WI38 (cell line): ENCODE measurements around the gene SKOR1.

ENCODE experiments used
- H3K4me3 ChIP-seq: 2 replicates; pipeline ENCODE4 v1.5.1; 2011; ENCODE audit warnings: low read depth, mild to moderate bottlenecking, control low read depth, low read length
- CTCF ChIP-seq: IDR thresholded peaks from 2 replicates; pipeline ENCODE4 v1.5.1; 2012; ENCODE audit warnings: low read depth, mild to moderate bottlenecking, control low read depth, low read length

Gene SKOR1

DNA sequence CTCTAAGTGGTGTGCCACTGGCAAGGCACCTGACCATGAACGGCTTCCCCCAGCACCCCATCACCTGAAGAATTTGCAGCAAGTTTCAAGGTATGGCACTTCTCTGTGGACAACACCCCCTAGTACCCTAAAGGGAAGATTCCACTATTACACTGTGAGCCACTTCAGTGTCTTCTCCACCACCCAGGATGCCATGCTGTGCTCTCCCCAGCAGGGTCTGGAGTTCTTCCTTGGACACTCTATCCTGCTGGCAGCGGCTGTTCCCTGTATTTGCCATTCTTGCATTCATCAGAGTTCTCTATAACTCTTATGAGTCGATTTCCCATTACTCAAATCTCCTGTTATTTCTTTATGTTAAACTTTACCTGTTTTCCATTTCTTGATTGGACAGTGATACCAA lies 48.5 kb downstream of the SKOR1 start:
- no peak overlapping the region for H3K4me3 ChIP-seq
- TF ChIP-seq CTCF: no peak

GRCh38 chr15:67878712-67879206 lies 53.5 kb downstream of the SKOR1 start:
- no peak overlapping the region for H3K4me3 ChIP-seq
- no peak for TF ChIP-seq CTCF

- no peak overlapping the region for H3K4me3 ChIP-seq
- TF ChIP-seq CTCF: no peak
These were observed 54.3 kb downstream of the SKOR1 start for GRCh38 chr15:67879440-67880129.

- no peak overlapping the region for H3K4me3 ChIP-seq
- no peak for TF ChIP-seq CTCF
These were observed 55.4 kb downstream of the SKOR1 start for GRCh38 chr15:67880651-67881182.

GRCh38 chr15:67882487-67883233 lies 57.4 kb downstream of the SKOR1 start:
- H3K4me3 ChIP-seq: no peak overlapping the region
- no peak for TF ChIP-seq CTCF

DNA sequence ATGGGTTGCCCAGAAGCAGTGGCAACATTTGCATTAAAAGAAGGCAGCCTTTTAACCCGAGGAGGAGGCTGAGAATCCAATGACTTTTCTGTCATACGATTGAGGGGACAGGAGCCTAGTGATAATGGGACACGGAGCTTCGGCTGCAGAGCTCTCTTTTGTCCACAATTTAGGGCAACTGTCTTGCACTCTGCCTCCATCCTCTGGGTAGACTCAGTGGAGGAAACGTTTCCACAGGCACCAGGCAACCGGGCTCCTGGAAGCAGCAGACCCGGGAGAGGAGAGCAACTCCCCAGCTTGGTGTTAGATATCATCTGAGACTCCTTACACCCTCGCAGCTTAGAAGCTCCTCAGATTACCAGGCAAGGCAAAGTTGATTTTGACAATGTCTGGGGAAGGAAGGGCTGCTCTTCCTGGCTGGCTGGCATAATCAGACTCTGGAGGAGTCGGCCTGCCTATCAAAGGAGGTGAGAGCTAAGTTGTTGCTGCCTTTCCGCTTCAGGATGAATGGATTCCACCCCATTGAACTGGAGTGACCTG lies 58.0 kb downstream of the SKOR1 start:
- TF ChIP-seq CTCF: no peak
- H3K4me3 ChIP-seq: no peak overlapping the region

DNA sequence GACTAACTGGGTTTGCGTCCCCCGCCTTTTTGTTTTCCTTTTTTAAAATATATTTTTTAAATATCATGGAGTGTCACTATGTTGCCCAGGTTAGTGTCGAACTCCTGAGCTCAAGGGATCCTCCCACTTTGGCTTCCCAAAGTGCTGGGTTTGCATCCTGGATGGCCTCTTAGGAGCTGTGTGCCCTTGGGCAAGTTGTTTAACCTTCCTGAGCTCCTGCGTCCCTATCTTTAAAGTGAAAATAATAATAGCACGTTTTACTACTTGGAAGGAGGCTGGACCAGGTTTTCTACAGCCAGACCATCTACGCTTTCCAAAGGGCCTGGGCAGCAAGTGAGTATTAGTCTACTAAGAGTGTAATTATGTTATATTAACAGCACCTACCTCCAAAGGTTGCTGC lies 58.7 kb downstream of the SKOR1 start:
- no peak overlapping the region for H3K4me3 ChIP-seq
- no peak for TF ChIP-seq CTCF
